Measurements from ENCODE around the gene NCKAP1. TPM values are rescaled to one million over a fixed set of nuclear protein-coding genes. Genes with fewer than 3 reads are reported as not detected.
"Not testable (repeated sequence)": the region's sequence is repeated elsewhere in the genome, so short reads cannot be mapped to it uniquely, and the experiment has no call there.

NCKAP1 gene
- total and polyA plus RNA-seq, 4 experiments from 2014 or later: 0.24 to 6.3 (median 3.2) TPM

GRCh38 chr2:183049420-183049819, 11.2 kb upstream of the NCKAP1 start:
- peaks cover 22 to 25% of the 10 kb centered on the region in 2 donors for H3K27me3 Mint-ChIP-seq
- ChIA-PET POLR2A (ENCODE audit: partially characterized antibody) (no interaction called here), CTCF (ENCODE audit: partially characterized antibody) (no interaction called here)
- Histone ChIP-seq H3K27ac (ENCODE audit: low read depth, low read length) (no peak overlapping the region), H3K4me1 (ENCODE audit: insufficient read depth, low read length) (no peaks in the 10 kb centered on the region), H3K4me3 (ENCODE audit: low read length in 2 of 2) (no peak overlapping the region), H3K36me3 (ENCODE audit: insufficient read depth, low read length) (no peaks in the 10 kb centered on the region), H3K9me3 (ENCODE audit: control insufficient read depth in 1 of 2, low read length in 2 of 2) (no peaks in the 10 kb centered on the region), H3K27me3 (ENCODE audit: insufficient read depth, low read length) (no peaks in the 10 kb centered on the region)
- H3K36me3 Mint-ChIP-seq: no peaks in the 10 kb centered on the region
- DNase-seq: no peak
- H3K9me3 Mint-ChIP-seq: peaks cover 0 to 10% (median 2%) of the 10 kb centered on the region in 8 donors
- intact Hi-C loops (cut with micrococcal nuclease): no loop called here
- H3K27ac Mint-ChIP-seq: no peak overlapping the region
- no peak overlapping the region for H3K4me3 Mint-ChIP-seq
- H3K4me1 Mint-ChIP-seq: no peaks in the 10 kb centered on the region

DNA sequence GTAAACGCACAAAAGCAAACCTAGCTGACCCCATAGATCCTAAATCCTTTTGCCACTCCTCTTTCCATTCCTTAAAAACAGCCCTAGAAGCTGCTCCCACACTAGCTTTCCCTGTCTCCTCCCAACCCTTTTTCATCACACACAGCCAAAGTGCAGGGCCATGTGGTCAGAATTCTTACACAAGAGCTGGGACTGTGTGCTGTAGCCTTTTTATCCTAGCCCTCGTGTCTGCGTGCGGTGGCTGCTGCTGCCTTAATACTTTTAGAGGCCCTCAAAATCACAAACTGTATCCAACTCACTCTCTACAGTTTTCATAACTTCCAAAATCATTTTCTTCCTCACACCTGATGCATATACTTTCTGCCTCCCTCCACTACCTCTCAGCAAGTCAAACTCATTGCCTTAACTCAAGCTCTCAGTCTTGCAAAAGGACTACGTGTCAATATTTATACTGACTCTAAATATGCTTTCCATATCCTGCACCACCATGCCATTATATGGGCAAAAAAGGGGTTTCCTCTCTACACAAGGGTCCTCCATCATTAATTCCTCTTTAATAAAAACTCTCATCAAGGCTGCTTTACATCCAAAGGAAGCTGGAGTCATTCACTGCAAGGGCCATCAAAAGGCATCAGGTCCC, 9.3 kb upstream of the NCKAP1 start:
- H3K4me1 ChIP-seq (ENCODE audit: insufficient read depth, low read length); CTCF ChIA-PET (ENCODE audit: partially characterized antibody); H3K27me3 ChIP-seq (ENCODE audit: insufficient read depth, low read length); intact Hi-C loops (cut with micrococcal nuclease); H3K9me3 Mint-ChIP-seq; DNase-seq; H3K4me3 Mint-ChIP-seq; H3K36me3 Mint-ChIP-seq; H3K36me3 ChIP-seq (ENCODE audit: insufficient read depth, low read length); H3K27ac ChIP-seq (ENCODE audit: low read depth, low read length); H3K4me3 ChIP-seq (ENCODE audit: low read length in 2 of 2); POLR2A ChIA-PET (ENCODE audit: partially characterized antibody); H3K27ac Mint-ChIP-seq; H3K4me1 Mint-ChIP-seq; H3K9me3 ChIP-seq (ENCODE audit: control insufficient read depth in 1 of 2, low read length in 2 of 2): not testable (repeated sequence)
- H3K27me3 Mint-ChIP-seq: peaks cover 31 to 32% of the 10 kb centered on the region in 2 donors

GRCh38 chr2:183043580-183043979, 5.3 kb upstream of the NCKAP1 start:
- H3K9me3 ChIP-seq (ENCODE audit: control insufficient read depth in 1 of 2, low read length in 2 of 2); H3K36me3 ChIP-seq (ENCODE audit: insufficient read depth, low read length); CTCF ChIA-PET (ENCODE audit: partially characterized antibody); intact Hi-C loops (cut with micrococcal nuclease); H3K27ac Mint-ChIP-seq; H3K36me3 Mint-ChIP-seq; H3K9me3 Mint-ChIP-seq; POLR2A ChIA-PET (ENCODE audit: partially characterized antibody); H3K4me3 ChIP-seq (ENCODE audit: low read length in 2 of 2); DNase-seq; H3K4me3 Mint-ChIP-seq; H3K27ac ChIP-seq (ENCODE audit: low read depth, low read length): not testable (repeated sequence)
- peaks cover 7 to 15% (median 9%) of the 10 kb centered on the region in 4 donors for H3K4me1 Mint-ChIP-seq
- H3K4me1 ChIP-seq (ENCODE audit: insufficient read depth, low read length): peaks cover 12% of the 10 kb centered on the region
- H3K27me3 Mint-ChIP-seq: peaks cover 39 to 41% of the 10 kb centered on the region in 2 donors
- H3K27me3 ChIP-seq (ENCODE audit: insufficient read depth, low read length): peaks cover 13% of the 10 kb centered on the region

GRCh38 chr2:183040604-183041003, 2.3 kb upstream of the NCKAP1 start:
- Mint-ChIP-seq H3K4me3 (no peak overlapping the region), H3K36me3 (no peaks in the 10 kb centered on the region), H3K9me3 (peaks cover 0 to 7% (median 2%) of the 10 kb centered on the region in 8 donors), H3K4me1 (peaks cover 22 to 34% (median 26%) of the 10 kb centered on the region in 4 donors), H3K27me3 (peaks cover 35 to 37% of the 10 kb centered on the region in 2 donors), H3K27ac (no peak overlapping the region)
- no peak for DNase-seq
- Histone ChIP-seq H3K4me1 (ENCODE audit: insufficient read depth, low read length) (peaks cover 33% of the 10 kb centered on the region), H3K4me3 (ENCODE audit: low read length in 2 of 2) (no peak overlapping the region), H3K27me3 (ENCODE audit: insufficient read depth, low read length) (peaks cover 13% of the 10 kb centered on the region), H3K36me3 (ENCODE audit: insufficient read depth, low read length) (no peaks in the 10 kb centered on the region), H3K27ac (ENCODE audit: low read depth, low read length) (no peak overlapping the region), H3K9me3 (ENCODE audit: control insufficient read depth in 1 of 2, low read length in 2 of 2) (no peaks in the 10 kb centered on the region)
- POLR2A ChIA-PET (ENCODE audit: partially characterized antibody): no interaction called here
- CTCF ChIA-PET (ENCODE audit: partially characterized antibody): no interaction called here
- intact Hi-C loops (cut with micrococcal nuclease): no loop called here

GRCh38 chr2:183037553-183038340, 510 bp downstream of the NCKAP1 start:
- H3K9me3 ChIP-seq (ENCODE audit: control insufficient read depth in 1 of 2, low read length in 2 of 2): no peaks in the 10 kb centered on the region
- H3K27me3 ChIP-seq (ENCODE audit: insufficient read depth, low read length): peaks cover 10% of the 10 kb centered on the region
- H3K4me3 Mint-ChIP-seq: peak overlapping the region; percentile 67 to 89 (median 85)
- intact Hi-C loops (cut with micrococcal nuclease): loop anchor here (1.0 to 5.0 kb wide), 5 partner anchors 41 to 1145 kb away; partner anchors contain the start of genes DNAJC10, DUSP19, ITPRID2 and NUP35
- peak overlapping the region in 1 of 2 donors; percentile 41 for H3K4me3 ChIP-seq (ENCODE audit: low read length in 2 of 2)
- peak overlapping the region in 6 of 7 donors; percentile 23 to 68 (median 38) for H3K27ac Mint-ChIP-seq
- H3K4me1 Mint-ChIP-seq: peaks cover 26 to 38% (median 32%) of the 10 kb centered on the region in 4 donors
- POLR2A ChIA-PET (ENCODE audit: partially characterized antibody): interaction anchor here (1.1 to 1.3 kb wide), 3 partner anchors 41 to 322 kb away, joined by 3 to 11 read pairs (median 4); partner anchors contain the start of genes DNAJC10, DUSP19 and NUP35
- H3K36me3 ChIP-seq (ENCODE audit: insufficient read depth, low read length): no peaks in the 10 kb centered on the region
- peaks cover 37% of the 10 kb centered on the region for H3K4me1 ChIP-seq (ENCODE audit: insufficient read depth, low read length)
- DNase-seq: peak in 1 of 5 donors; percentile 68
- H3K9me3 Mint-ChIP-seq: peaks cover 0 to 1% (median 0%) of the 10 kb centered on the region in 8 donors
- CTCF ChIA-PET (ENCODE audit: partially characterized antibody): interaction anchor here (0.6 to 1.5 kb wide), 5 partner anchors 11 to 87 kb away, joined by 3 to 4 read pairs (median 3); partner anchors contain the start of gene NUP35
- peaks cover 16 to 22% of the 10 kb centered on the region in 2 donors for H3K27me3 Mint-ChIP-seq
- no peaks in the 10 kb centered on the region for H3K36me3 Mint-ChIP-seq
- no peak overlapping the region for H3K27ac ChIP-seq (ENCODE audit: low read depth, low read length)

DNA sequence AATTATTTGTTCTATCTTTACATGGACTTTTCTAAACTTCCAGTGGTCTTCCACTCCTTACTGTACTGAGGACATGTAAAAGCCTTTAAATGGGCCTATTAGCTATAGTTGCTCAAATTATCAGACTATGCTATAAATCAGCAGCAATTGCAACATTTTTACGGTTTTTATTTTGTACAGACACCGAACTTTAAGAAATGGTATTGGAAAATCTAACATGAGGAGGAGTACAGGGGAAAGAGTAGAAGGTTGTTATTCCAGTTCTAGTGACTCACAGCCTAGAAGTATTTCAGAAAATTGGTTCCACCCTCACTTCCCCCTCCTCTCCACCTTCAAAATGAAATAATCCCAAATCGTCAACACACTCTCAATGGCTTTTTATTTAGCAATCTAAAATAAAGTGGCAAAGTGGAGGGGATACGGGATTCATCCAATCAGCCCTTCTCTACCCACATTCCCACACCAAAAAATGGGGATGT, 1.1 kb downstream of the NCKAP1 start:
- intact Hi-C loops (cut with micrococcal nuclease): loop anchor here (5.0 kb wide), 2 partner anchors 55 to 1145 kb away; partner anchors contain the start of gene ITPRID2
- ChIA-PET CTCF (ENCODE audit: partially characterized antibody) (interaction anchor here (0.6 to 1.5 kb wide), 6 partner anchors 10 to 88 kb away, joined by 3 to 4 read pairs (median 3); partner anchors contain the start of gene NUP35), POLR2A (ENCODE audit: partially characterized antibody) (interaction anchor here (1.1 to 1.5 kb wide), 4 partner anchors 41 to 321 kb away, joined by 3 to 11 read pairs (median 5); partner anchors contain the start of genes DNAJC10, DUSP19 and NUP35)
- Mint-ChIP-seq H3K4me1 (peaks cover 26 to 38% (median 32%) of the 10 kb centered on the region in 4 donors), H3K4me3 (peak overlapping the region; percentile 67 to 89 (median 85)), H3K27me3 (peaks cover 12 to 17% of the 10 kb centered on the region in 2 donors), H3K36me3 (no peaks in the 10 kb centered on the region), H3K9me3 (peaks cover 0 to 1% (median 0%) of the 10 kb centered on the region in 8 donors), H3K27ac (peak overlapping the region in 6 of 7 donors; percentile 23 to 79 (median 38))
- Histone ChIP-seq H3K27me3 (ENCODE audit: insufficient read depth, low read length) (peaks cover 10% of the 10 kb centered on the region), H3K4me1 (ENCODE audit: insufficient read depth, low read length) (peaks cover 37% of the 10 kb centered on the region), H3K4me3 (ENCODE audit: low read length in 2 of 2) (peak overlapping the region in 1 of 2 donors; percentile 41), H3K36me3 (ENCODE audit: insufficient read depth, low read length) (no peaks in the 10 kb centered on the region), H3K27ac (ENCODE audit: low read depth, low read length) (no peak overlapping the region), H3K9me3 (ENCODE audit: control insufficient read depth in 1 of 2, low read length in 2 of 2) (no peaks in the 10 kb centered on the region)
- peak in 3 of 5 donors; percentile 2 to 10 (median 5) for DNase-seq
